ENCODE results near the gene MIPOL1.
"Not testable (repeated sequence)": the region's sequence is repeated elsewhere in the genome, so short reads cannot be mapped to it uniquely, and the experiment has no call there.

The MIPOL1 gene

DNA sequence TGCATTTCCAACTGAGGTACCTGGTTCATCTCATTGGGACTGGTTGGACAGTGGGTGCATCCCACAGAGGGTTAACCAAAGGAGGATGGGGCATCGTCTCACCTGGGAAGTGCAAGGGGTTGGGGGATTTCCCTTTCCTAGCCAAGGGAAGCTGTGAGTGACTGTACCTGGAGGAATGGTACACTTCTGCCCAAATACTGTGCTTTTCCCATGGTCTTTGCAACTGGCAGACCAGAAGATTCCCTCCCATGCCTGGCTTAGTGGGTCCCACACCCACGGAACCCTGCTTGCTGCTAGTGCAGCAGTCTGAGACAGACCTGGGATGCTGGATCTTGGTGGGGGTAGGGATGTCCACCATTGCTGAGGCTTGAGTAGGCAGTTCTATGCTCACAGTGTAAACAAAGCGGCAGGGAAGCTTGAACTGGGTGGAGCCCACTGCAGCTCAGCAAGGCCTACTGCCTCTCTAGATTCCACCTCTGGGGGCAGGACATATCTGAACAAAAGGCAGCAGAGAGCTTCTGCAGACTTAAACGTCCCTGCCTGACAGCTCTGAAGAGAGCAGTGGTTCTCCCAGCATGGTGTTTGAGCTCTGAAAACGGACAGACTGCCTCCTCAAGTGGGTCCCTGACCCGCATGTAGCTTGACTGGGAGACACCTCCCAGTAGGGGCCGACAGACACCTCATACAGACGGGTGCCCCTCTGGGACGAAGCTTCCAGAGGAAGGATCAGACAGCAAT, 9.7 kb upstream of the MIPOL1 start:
- DNase-seq = not testable (repeated sequence)

DNA sequence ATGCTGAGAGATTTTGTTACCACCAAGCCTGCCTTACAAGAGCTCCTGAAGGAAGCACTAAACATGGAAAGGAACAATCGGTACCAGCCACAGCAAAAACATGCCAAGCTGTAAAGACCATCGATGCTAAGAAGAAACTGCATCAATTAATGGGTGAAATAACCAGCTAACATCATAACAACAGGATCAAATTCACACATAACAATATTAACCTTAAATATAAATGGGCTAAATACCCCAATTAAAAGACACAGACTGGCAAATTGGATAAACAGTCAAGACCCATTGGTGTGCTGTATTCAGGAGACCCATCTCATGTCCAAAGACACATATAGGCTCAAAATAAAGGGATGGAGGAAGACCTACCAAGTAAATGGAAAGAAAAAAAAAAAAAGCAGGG, 8.0 kb upstream of the MIPOL1 start:
- DNase-seq = not testable (repeated sequence)

DNA sequence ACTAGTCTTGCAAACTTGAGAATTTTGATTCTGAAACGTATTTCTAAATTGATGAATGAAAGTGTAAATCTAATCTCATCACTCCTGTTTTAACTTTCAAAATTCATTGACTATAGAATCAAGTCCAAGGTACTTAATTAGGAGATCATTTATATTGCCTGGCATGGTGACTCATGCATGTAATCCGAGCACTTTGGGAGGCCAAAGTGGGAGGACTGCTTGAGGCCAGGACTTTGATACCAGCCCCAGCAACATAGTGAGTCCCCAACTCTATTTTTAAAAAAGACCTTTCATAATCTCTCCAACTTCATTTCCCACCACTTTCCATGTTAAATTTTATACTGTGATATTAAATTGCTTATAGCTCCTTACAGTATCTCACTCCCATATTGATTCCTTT, 3.0 kb upstream of the MIPOL1 start:
- DNase-seq = no peak

DNA sequence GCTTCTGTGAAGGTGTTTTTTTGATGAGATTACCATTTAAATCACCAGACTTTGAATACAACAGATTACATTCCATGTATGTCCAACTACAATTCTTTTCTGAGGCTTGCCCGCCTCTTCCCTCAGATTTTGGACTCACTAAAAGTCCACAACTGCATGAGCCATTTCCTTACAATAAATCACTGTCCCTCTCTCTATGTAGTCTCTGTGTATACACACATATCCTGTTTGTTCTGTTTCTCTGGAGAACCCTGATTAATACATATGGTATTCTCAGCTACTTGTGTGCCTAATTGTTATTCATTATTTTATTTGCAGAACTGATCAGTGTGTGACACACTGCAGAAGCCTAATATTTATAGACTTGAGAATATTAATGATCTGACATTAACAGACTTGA, 2.4 kb upstream of the MIPOL1 start:
- no peak for DNase-seq

DNA sequence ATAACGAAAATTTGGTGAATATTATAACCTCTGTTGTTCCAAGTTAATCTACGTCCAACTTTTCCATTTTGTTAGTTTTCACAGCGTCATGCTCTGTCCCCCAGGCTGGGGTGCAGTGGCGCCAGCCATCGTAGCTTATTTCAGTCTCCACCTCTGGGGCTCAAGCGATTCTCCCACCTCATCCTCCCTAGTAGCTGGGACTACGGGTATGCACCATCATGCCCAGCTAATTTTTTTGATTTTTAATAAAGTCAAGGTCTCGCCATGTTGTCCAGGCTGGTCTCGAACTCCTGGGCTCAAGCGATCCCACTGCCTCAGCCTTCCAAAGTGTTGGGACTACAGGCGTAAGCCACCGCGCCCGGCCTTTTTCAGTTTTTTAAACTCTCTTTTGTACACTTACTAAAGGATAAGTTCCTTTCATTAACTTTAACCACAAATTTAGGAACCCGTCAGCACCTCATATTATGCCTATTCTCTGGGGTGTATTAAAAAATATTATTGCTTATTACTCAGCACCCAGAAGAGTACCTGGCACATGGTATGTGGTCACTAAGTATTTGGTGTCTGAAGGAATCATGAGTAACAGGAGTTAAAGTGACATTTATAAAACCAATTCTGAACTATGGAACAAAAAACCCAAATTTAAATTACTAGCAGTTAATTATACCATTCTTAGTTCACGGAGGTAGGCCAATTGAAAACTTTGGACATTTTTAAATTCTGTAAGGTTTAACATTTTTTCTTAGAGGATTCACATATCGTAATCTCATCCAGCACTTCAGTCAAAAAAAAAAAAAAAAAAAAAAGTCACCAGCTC, 925 bp upstream of the MIPOL1 start:
- DNase-seq = no peak

DNA sequence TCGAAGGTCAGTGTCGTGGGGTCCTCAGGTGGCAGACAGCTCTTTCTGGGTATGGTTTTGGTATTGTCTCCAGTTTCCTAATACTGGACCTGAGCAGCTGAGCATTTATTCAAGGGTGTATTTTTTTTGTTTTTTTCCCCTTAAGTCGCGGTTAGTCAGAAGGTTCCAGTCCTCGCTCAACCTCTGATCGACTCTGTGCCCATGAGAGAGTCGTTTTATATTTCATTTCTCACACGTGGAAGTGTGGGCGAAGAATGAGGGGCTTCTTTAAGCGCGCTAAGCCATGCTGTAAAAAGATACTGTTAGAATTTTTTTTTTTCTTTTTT, 499 bp downstream of the MIPOL1 start:
- peak; percentile 30 for DNase-seq

DNA sequence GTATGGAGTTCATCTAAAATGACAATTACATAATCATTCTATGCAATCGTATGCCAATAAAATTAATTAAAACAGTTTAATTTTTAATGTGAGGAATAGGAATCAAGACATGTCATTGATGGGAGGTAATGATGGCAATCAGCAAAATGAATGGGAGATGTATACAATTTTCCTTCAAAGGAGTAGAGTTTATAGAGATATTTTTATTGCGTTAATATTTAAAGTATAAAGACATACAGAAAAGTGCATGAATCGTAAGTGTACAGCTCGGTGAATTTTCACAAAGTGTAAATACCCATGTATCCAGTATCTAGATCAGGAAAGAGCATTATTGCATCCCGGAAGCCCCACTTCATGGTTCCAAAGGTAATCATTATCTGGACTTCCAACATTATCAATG, 1.2 kb downstream of the MIPOL1 start:
- no peak for DNase-seq

DNA sequence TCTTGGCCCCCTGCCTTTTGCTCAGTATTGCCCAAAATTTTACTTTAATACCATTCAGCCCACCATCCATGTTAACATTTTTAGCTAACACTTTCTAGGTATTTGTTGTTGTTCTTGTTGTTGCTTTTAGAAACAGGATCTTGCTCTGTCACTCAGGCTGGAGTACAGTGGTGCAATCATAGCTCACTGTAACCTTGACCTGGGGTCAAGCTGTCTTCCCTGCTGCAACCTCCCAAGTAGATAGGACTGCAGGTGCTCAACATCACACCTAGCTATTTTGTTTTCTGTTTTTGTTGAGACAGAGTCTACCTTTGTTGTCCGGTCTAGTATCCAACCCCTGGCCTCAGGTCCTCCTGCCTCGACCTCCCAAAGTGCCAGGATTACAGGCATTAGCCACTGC, 4.0 kb downstream of the MIPOL1 start:
- DNase-seq = no peak

DNA sequence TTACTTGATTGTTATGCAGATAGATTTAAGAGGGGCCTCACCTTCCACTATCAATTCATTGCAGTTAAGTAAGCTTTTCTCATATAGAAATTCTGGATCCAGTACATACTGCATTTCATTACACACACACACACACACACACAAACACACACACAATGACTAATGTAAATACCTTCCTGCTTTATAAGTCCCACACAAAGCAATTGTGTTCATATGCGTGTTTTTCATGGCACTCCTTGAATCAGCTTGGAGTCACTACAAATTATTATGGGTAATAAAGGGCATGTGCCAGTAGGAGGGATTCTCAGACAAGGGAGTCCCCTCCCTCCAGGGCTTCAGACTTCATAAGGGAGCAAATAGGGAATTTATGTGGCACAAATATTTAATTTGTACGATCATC, 4.5 kb downstream of the MIPOL1 start:
- no peak for DNase-seq

DNA sequence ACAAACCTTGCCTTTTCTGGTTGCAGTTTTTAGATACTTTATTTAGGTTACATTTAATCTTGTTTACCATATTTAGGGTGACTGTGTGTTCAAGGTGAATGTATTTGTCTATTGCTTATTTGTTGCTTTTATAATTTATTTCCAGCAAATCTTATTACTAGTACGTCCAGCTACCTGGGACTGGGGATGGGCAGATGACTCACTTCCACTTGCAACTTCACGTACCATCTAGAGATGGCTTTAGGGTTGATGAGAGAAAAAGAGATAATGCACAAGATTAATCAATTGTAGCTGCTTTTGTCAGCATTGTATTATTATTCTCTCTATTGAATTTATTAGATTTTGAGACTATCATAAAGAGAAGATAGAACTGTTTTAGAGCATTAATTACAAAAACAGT, 5.1 kb downstream of the MIPOL1 start:
- no peak for DNase-seq

DNA sequence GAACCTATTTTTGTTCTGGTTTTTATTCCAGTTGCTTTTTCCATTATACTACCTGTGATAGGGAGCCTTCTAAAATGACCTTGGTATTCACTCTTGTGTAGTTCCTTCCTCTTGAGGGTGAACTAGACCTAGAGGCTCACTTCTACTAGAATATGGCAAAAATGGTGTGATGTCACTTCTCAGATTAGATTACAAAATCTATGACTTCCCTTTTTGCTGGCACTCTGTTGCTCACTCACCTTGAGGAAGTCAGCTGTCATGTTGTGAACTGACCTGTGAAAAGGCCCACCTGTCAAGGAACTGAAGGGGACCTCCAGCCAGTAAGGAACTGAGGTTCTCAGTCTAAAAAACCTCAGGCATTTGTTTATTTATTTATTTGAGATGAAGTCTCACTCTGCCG, 5.7 kb downstream of the MIPOL1 start:
- no peak for DNase-seq

DNA sequence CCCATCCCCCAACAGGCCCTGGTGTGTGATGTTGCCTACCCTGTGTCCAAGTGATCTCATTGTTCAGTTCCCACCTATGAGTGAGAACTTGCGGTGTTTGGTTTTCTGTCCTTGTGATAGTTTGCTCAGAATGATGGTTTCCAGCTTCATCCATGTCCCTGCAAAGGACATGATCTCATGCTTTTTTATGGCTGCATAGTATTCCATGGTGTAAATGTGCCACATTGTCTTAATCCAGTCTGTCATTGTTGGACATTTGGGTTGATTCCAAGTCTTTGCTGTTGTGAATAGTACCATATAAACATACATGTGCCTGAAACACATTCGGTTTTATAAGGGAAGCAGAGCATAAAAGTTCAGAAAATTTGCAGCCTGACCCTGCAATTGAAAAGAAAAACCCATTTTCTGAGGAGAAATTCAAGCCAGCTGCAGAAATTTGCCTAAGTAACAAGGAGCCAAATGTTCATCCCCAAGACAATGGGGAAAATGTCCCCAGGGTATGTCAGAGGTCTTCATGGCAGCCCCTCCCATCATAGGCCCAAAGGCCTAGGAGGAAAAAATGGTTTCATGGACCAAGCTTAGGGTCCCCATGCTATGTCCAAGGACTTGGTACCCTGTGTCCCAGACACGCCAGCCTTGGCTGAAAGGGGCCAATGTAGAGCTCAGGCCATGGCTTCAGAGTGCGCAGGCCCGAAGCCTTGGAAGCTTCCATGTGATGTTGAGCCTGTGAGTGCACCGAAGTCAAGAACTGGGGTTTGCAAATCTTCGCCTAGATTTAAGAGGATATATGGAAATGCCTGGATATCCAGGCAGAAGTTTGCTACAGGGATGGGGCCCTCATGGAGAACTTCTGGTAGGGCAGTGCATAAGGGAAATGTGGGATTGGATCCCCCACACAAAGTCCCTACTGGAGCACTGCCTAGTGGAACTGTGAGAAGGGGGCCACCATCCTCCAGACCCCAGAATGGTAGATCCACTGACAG, 8.2 kb downstream of the MIPOL1 start:
- DNase-seq = not testable (repeated sequence)

DNA sequence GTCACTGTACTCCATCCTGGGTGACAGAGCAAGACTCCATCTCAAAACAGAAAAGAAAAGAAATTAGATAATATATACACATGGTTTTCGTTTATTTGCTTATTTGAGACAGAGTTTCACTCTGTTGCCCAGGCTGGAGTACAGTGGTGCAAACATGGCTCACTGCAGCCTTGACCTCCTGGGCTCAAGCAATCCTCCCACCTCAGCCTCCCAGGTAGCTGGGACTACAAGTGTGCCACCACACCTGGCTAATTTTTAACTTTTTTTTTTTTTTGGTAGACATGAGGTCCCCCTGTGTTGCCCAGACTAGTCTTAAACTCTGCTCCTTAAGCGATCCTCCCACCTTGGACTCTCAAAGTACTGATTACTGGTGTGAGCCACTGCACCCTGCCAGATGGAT, 11.9 kb downstream of the MIPOL1 start:
- not testable (repeated sequence) for DNase-seq

DNA sequence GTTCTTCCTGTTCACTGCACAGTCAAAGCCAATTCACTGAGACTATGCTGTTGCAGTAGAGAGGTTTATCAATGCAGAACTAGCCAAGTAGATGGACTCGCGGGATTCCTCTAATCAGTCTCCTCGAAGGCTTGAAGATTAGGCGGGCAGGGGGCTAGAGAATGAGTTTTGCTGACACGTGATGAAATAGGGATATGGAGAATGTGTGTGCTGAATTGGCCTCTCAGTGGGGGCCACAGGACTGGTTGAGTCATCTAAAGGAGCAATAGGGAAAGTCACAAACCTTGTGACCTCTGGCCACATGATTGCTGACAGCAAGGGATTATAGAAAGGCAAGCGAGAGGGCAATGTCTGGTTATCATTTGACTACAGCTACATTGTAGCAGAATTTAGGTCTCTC, 12.7 kb downstream of the MIPOL1 start:
- no peak for DNase-seq

DNA sequence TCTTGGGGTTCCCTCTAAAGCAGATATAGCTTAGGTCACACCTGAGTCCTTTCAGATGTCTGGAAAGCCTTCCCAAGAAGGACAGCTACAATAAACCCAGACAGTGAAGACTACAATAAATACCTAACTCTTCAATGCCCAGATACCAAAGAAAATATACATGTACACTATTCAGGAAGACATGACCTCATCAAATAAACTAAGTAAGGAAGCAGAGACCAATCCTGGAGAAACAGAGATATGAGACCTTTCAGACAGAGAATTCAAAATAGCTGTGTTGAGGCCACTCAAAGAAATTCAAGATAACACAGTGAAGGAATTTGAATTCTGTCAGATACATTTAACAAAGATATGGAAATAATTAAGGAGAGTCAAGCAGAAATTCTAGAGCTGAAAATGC, 15.3 kb downstream of the MIPOL1 start:
- DNase-seq = no peak

DNA sequence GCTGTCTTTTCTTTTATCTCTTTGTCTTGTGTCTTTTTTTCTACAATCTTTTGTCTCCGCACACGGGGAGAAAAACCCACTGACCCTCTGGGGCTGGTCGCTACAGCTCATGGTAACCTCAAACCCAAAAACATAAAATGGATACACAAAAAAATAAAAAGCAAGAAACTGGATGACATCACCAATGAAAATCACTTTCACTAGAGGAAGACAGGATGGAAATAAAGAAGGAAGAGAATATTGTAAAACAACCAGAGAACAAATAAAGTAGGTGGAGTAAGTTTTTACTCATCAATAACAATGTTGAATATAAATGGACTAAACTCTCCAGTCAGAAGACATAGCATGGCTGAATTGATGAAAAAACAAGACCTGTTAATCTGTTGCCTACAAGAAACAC, 17.6 kb downstream of the MIPOL1 start:
- no peak for DNase-seq

DNA sequence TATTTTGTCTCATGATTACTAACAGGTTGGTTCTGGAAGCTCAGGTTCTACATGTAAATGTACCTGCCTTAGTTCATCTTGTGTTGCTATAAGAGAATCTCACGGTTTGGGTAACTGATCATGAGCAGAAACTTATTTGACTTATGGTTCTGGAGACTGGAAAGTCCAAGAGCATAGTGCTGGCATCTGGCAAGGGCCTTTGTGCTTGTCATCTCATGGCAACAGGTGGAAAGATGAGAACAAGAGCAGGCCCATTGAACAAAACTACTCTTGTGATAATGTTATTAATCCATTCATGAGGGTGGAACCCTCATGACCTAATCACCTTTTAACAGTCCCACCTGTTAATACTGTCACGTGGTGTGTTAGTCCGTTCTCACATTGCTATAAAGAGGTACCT, 23.3 kb downstream of the MIPOL1 start:
- no peak for DNase-seq

DNA sequence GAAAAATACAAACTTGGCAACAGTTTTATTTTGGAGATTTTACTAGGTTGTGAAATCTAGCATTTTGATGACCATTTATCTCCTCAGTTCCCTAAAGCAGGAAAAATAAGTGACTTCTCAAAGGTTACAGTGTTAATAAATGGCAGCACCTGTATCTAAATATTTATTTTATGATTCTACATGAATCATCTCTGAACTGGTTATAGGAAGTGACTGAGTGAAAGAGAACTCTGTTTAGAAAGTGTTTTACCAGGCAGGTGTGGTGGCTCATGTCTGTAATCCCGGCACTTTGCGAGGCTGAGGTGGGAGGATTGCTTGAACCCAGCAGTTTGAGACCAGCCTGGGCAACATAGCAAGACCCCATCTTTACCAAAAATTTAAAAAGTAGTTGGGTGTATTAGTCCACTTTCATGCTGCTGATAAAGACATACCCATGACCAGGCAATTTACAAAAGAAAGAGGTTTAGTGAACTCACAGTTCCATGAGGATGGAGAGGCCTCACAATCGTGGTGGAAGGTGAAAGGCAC, 26.3 kb downstream of the MIPOL1 start:
- DNase-seq = no peak

DNA sequence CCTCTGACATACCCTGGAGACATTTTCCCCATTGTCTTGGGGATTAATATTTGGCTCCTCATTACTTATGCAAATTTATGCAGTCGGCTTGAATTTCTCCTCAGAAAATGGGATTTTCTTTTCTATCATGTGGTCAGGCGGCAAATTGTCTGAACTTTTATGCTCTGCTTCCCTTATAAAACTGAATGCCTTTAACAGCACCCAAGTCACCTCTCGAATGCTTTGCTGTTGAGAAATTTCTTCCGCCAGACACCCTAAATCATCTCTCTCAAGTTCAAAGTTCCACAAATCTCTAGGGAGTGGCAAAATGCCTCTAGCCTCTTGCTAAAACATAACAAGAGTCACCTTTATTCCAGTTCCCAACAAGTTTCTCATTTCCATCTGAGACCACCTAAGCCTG, 27.9 kb downstream of the MIPOL1 start:
- DNase-seq = not testable (repeated sequence)

DNA sequence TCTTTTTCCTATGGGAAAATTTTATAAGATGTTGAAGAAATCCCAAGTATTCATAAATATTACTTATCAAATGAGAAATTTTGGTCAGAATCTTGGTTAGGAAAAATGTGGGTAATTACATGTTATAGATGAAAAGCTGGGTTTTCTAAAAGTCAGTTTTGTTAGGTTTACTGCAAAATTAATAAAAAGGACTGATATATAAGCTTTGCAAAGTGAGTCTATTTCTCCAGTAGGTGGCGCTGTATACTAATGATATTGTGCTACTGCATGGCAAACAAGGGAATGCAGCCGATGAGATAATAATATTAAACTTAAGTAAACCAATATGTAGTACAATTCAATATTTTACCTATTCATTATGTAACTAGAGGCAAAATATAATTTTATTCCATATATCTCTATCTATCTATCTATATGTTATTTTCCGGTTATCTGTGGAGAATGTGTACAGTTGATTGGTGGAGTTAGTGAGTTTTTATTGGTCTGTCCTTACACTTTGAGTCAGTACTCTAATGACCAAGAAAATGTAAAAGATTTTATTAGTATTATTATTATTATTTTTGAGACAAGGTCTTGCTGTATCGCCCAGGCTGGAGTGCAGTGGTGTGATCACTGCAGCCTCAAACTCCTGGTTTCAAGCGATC, 32.9 kb downstream of the MIPOL1 start:
- peak; percentile 7 for DNase-seq

DNA sequence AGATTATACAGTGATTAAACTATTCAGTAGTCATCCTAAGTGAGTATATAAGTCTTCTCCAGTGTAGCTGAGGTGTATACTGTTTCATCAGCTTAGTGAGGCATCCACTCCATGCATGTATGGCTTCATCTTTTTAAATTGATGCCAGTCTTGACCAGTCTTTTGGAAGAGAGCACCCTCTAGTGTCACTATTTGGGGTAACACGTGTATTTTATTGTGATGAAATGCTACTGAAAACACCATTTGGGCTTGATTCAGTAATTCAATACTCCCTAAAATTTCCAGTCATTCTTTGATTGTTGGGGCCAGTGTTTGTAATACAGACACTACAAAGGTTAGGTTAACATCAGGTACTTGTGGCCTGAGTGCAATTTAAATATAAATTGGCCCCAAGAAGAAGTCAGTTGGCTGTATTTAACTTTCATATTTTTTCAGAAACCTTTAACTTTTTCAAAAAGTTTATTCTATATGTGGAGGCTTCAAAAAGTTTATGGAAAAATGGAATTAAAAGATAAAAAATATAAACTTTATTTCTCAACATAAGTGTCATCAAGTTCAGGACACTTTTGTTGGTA, 35.3 kb downstream of the MIPOL1 start:
- DNase-seq = peak; percentile 31

DNA sequence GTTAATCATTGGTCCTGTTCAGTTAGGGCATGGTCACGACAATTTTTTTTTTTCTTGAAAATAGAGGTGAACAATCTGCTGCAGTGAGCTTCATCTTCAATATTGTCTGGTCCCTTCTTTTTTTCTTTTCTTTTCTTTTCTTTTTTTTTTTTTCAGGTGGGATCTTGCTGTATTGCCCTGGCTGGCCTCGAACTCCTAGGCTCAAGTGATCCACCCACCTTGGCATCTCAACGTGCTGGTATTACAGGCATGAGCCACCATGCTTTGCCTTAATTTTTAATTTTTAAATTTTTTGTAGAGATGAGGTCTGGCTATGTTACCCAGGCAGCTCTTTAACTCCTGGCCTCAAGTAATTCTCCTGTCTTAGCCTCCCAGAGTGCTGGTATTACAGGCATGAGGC, 36.5 kb downstream of the MIPOL1 start:
- no peak for DNase-seq

Data from DMS 273 treated with DMSO at 0.1 percent for 48 hours (cell line).